K562 (cell line): Measurements from ENCODE around the gene AGAP3. TPM values are rescaled to one million over a fixed set of nuclear protein-coding genes. Genes with fewer than 3 reads are reported as not detected.

Experiments
- ARID2 ChIP-seq: fragments of 450-650 bp; IDR thresholded peaks from 2 replicates; pipeline ENCODE4 v1.6.1; 2017; ENCODE audit warnings: antibody characterized with exemption, mild to moderate bottlenecking
- ATF7 ChIP-seq: fragments of 450-650 bp; IDR thresholded peaks from 2 replicates; pipeline ENCODE4 v1.7.1; 2014; ENCODE audit warnings: mild to moderate bottlenecking, moderate library complexity
- CBX1 ChIP-seq: sonication (generic); IDR thresholded peaks from 2 replicates; pipeline ENCODE4 v1.6.1; 2016; ENCODE audit warnings: antibody characterized with exemption, low read depth, mild to moderate bottlenecking
- FIP1L1 ChIP-seq: fragments of 200-400 bp; formaldehyde crosslinking; IDR thresholded peaks from 2 replicates; pipeline ENCODE4 v1.6.1; 2018; ENCODE audit warnings: mild to moderate bottlenecking, low read depth, low read length; ENCODE audit not compliant: poor library complexity, severe bottlenecking
- FOXM1 ChIP-seq, 2 experiments: fragments of 450-650 bp in 1 of 2; sonication (generic) in 1 of 2; formaldehyde crosslinking in 1 of 2; IDR thresholded peaks; 2 replicates each; pipeline versions ENCODE4 v1.6.1 to v1.9.0; 2017 to 2022; ENCODE audit warnings: low read depth in 2 of 2, mild to moderate bottlenecking in 2 of 2, missing genetic modification reagents in 1 of 2, moderate library complexity in 1 of 2
- GATAD2B ChIP-seq: fragments of 450-650 bp; IDR thresholded peaks from 2 replicates; pipeline ENCODE4 v1.6.1; 2017; ENCODE audit warnings: mild to moderate bottlenecking, borderline replicate concordance
- MTA2 ChIP-seq: fragments of 450-650 bp; IDR thresholded peaks from 2 replicates; pipeline ENCODE4 v1.6.1; 2016; ENCODE audit warnings: low read depth
- NFE2L1 ChIP-seq: fragments of 450-650 bp; IDR thresholded peaks from 2 replicates; pipeline ENCODE4 v1.6.1; 2016; ENCODE audit warnings: missing genetic modification characterization, low read depth, mild to moderate bottlenecking, missing compliant biosample characterization, moderate library complexity, borderline replicate concordance
- YY1 ChIP-seq, 3 experiments: IDR thresholded peaks; 2 replicates each; pipeline ENCODE4 v1.6.1; 2011; ENCODE audit warnings: low read length in 2 of 3, mild to moderate bottlenecking in 2 of 3, moderate library complexity in 2 of 3, borderline replicate concordance in 1 of 3, control low read depth in 1 of 3, low read depth in 1 of 3; ENCODE audit not compliant: insufficient read depth in 3 of 3, insufficient replicate concordance in 2 of 3, control insufficient read depth in 1 of 3, insufficient read length in 1 of 3; ENCODE audit errors: extremely low read depth in 1 of 3
- polyA plus RNA-seq, 8 experiments: library from polyadenylated mRNA; depleted of rRNA in 4 of 8; stranded (reverse) in 5 of 8; unstranded in 3 of 8; fragments of >200 nt; fragmentation: Nextera tagmentation in 2 of 8; fragmentation: Illumina TruSeq in 1 of 8; extraction: Ambion mirVana in 2 of 8; extraction: Trizol in 1 of 8; gene quantifications; 2 replicates each; pipeline versions ENCODE4 v1.2.1 to v1.2.3, GENCODE V29; 2011 to 2014; ENCODE audit warnings: inconsistent platforms in 1 of 8, missing spikeins in 1 of 8
- total RNA-seq, 7 experiments: library from RNA; depleted of rRNA in 6 of 7; stranded (reverse); fragments of >200 nt in 6 of 7; fragmentation: Illumina TruSeq in 2 of 7; extraction: Trizol in 2 of 7; gene quantifications; 2 replicates each; pipeline versions ENCODE4 v1.2.1 to v1.2.3, GENCODE V29; 2011 to 2021; ENCODE audit warnings: low replicate concordance in 1 of 7
- TF ChIP-seq, protein P1 (sequence below): sonication (generic); formaldehyde crosslinking; IDR thresholded peaks from 2 replicates; pipeline ENCODE4 v1.8.0; 2023; ENCODE audit warnings: missing genetic modification reagents, mild to moderate bottlenecking, borderline replicate concordance
- TF ChIP-seq, protein P2 (sequence below): fragments of 450-650 bp; conservative IDR thresholded peaks from 2 replicates; pipeline ENCODE4 v1.6.1; 2016; ENCODE audit warnings: missing genetic modification characterization, low read depth, mild to moderate bottlenecking, control low read depth, missing compliant biosample characterization
- TF ChIP-seq, protein P3 (sequence below): sonication (generic); formaldehyde crosslinking; IDR thresholded peaks from 2 replicates; pipeline ENCODE4 v1.8.1; 2023; ENCODE audit warnings: mild to moderate bottlenecking, missing genetic modification reagents
- TF ChIP-seq, protein P4 (sequence below): sonication (generic); formaldehyde crosslinking; IDR thresholded peaks from 2 replicates; pipeline ENCODE4 v1.8.0; 2022; ENCODE audit warnings: mild to moderate bottlenecking, low read depth, missing genetic modification reagents
- TF ChIP-seq, protein P5 (sequence below), 2 experiments: fragments of 250-450 bp in 1 of 2; fragments of 450-650 bp in 1 of 2; sonication (Bioruptor Pico) in 1 of 2; IDR thresholded peaks; 2 replicates each; pipeline versions ENCODE4 v1.6.1 to v1.8.0; 2016 to 2021; ENCODE audit warnings: mild to moderate bottlenecking in 2 of 2, moderate library complexity in 2 of 2, missing compliant biosample characterization in 1 of 2, missing genetic modification characterization in 1 of 2

The AGAP3 gene
- total and polyA plus RNA-seq, 9 of the 15 experiments (the other 6 are each of a cell fraction or from before 2014, with no cell fraction given), result 3.4 to 208 (median 62.2) TPM

DNA sequence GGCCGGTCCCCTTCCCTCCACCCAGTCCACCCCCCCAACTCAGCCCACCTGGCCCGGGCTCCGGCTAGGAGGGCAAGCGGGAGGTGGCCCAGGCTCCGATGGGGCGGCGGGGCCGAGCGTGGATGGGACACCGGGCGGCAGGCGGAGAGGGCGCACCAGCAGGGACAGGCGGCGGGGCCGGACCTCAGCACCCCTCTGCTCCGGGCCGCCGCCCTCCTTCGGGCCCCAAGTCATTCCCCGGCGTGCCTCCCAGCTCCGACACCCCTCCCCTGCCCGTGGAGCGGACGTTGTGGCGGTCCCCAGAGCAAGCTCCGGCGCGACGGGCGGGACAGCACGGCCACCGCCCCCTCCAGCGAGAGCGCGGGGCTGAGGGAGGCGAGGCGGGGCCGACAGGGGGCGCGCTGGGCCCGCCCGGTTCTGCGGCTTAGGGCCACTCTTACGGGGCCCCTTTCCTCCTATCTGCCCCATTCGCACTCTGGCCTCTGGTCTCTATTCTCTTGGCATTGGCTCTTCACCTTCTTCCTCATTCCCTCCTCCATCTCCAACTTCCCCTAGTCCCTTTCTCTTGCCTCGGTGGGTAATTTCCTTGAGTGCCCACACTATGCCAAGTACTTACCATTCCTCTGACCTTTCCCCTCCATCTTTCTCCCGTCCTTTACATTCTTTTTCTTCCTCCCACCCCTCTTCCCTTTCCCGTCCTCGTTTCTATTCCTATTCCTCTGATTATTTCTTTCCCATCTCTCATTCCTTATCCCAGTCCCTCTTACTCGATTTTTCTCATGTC lies 81.9 kb downstream of the AGAP3 start (continued):
- TF ChIP-seq, protein P1, sequence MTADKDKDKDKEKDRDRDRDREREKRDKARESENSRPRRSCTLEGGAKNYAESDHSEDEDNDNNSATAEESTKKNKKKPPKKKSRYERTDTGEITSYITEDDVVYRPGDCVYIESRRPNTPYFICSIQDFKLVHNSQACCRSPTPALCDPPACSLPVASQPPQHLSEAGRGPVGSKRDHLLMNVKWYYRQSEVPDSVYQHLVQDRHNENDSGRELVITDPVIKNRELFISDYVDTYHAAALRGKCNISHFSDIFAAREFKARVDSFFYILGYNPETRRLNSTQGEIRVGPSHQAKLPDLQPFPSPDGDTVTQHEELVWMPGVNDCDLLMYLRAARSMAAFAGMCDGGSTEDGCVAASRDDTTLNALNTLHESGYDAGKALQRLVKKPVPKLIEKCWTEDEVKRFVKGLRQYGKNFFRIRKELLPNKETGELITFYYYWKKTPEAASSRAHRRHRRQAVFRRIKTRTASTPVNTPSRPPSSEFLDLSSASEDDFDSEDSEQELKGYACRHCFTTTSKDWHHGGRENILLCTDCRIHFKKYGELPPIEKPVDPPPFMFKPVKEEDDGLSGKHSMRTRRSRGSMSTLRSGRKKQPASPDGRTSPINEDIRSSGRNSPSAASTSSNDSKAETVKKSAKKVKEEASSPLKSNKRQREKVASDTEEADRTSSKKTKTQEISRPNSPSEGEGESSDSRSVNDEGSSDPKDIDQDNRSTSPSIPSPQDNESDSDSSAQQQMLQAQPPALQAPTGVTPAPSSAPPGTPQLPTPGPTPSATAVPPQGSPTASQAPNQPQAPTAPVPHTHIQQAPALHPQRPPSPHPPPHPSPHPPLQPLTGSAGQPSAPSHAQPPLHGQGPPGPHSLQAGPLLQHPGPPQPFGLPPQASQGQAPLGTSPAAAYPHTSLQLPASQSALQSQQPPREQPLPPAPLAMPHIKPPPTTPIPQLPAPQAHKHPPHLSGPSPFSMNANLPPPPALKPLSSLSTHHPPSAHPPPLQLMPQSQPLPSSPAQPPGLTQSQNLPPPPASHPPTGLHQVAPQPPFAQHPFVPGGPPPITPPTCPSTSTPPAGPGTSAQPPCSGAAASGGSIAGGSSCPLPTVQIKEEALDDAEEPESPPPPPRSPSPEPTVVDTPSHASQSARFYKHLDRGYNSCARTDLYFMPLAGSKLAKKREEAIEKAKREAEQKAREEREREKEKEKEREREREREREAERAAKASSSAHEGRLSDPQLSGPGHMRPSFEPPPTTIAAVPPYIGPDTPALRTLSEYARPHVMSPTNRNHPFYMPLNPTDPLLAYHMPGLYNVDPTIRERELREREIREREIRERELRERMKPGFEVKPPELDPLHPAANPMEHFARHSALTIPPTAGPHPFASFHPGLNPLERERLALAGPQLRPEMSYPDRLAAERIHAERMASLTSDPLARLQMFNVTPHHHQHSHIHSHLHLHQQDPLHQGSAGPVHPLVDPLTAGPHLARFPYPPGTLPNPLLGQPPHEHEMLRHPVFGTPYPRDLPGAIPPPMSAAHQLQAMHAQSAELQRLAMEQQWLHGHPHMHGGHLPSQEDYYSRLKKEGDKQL (CRISPR knock-in tag), result no peak
- TF ChIP-seq CBX1, result no peak
- TF ChIP-seq, protein P2, sequence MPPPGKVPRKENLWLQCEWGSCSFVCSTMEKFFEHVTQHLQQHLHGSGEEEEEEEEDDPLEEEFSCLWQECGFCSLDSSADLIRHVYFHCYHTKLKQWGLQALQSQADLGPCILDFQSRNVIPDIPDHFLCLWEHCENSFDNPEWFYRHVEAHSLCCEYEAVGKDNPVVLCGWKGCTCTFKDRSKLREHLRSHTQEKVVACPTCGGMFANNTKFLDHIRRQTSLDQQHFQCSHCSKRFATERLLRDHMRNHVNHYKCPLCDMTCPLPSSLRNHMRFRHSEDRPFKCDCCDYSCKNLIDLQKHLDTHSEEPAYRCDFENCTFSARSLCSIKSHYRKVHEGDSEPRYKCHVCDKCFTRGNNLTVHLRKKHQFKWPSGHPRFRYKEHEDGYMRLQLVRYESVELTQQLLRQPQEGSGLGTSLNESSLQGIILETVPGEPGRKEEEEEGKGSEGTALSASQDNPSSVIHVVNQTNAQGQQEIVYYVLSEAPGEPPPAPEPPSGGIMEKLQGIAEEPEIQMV, result 0 out of 2 replicates have a peak, but pooled peaks have one; percentile 24
- TF ChIP-seq YY1 (IDR thresholded peaks at IDR 0.05; ENCODE audit: borderline replicate concordance in 1 of 3, control insufficient read depth in 1 of 3, extremely low read depth in 1 of 3, insufficient read depth in 3 of 3, insufficient read length in 1 of 3, insufficient replicate concordance in 2 of 3, low read depth in 1 of 3, low read length in 2 of 3), result peak in 1 of 3 experiments; percentile 51
- TF ChIP-seq, protein P3, sequence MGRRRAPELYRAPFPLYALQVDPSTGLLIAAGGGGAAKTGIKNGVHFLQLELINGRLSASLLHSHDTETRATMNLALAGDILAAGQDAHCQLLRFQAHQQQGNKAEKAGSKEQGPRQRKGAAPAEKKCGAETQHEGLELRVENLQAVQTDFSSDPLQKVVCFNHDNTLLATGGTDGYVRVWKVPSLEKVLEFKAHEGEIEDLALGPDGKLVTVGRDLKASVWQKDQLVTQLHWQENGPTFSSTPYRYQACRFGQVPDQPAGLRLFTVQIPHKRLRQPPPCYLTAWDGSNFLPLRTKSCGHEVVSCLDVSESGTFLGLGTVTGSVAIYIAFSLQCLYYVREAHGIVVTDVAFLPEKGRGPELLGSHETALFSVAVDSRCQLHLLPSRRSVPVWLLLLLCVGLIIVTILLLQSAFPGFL (CRISPR knock-in tag), result no peak
- TF ChIP-seq, protein P4, sequence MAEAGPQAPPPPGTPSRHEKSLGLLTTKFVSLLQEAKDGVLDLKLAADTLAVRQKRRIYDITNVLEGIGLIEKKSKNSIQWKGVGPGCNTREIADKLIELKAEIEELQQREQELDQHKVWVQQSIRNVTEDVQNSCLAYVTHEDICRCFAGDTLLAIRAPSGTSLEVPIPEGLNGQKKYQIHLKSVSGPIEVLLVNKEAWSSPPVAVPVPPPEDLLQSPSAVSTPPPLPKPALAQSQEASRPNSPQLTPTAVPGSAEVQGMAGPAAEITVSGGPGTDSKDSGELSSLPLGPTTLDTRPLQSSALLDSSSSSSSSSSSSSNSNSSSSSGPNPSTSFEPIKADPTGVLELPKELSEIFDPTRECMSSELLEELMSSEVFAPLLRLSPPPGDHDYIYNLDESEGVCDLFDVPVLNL (CRISPR knock-in tag), result no peak
- TF ChIP-seq, protein P5, sequence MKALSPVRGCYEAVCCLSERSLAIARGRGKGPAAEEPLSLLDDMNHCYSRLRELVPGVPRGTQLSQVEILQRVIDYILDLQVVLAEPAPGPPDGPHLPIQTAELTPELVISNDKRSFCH (CRISPR knock-in tag; IDR thresholded peaks at IDR 0.05), result no peak
- TF ChIP-seq, protein P5 (tag; IDR thresholded peaks at IDR 0.05), result 0 out of 2 replicates have a peak, but pooled peaks have one; percentile 30
- TF ChIP-seq FIP1L1, result peak; percentile 43
- TF ChIP-seq GATAD2B, result no peak
- TF ChIP-seq FOXM1 (IDR thresholded peaks at IDR 0.05; ENCODE audit: low read depth), result no peak
- TF ChIP-seq FOXM1 (CRISPR knock-in tag; IDR thresholded peaks at IDR 0.05; ENCODE audit: low read depth), result no peak
- no peak; the same call in 1 of the 2 replicates for TF ChIP-seq MTA2
- no peak for TF ChIP-seq NFE2L1
- peak; percentile 73; the same call in 1 of the 2 replicates for TF ChIP-seq ARID2
- TF ChIP-seq ATF7, result 0 out of 2 replicates have a peak, but pooled peaks have one; percentile 18
